Mammary epithelial cell (primary cell): ENCODE measurements around the gene NCBP1.

Experiments
- EZH2 ChIP-seq: IDR thresholded peaks from 2 replicates; pipeline ENCODE4 v1.6.1; 2012; ENCODE audit warnings: low read length, inconsistent platforms, borderline replicate concordance
- TF ChIP-seq, protein P1 (sequence below), 2 donors: IDR thresholded peaks in 1 of 2; conservative IDR thresholded peaks in 1 of 2; 2 replicates each; pipeline ENCODE4 v1.5.1; 2011 to 2012; ENCODE audit warnings: inconsistent platforms in 2 of 2, low read length in 2 of 2, mild to moderate bottlenecking in 2 of 2, control low read depth in 1 of 2, low read depth in 1 of 2; ENCODE audit not compliant: insufficient read depth in 1 of 2; ENCODE audit errors: extremely low read depth in 1 of 2

DNA sequence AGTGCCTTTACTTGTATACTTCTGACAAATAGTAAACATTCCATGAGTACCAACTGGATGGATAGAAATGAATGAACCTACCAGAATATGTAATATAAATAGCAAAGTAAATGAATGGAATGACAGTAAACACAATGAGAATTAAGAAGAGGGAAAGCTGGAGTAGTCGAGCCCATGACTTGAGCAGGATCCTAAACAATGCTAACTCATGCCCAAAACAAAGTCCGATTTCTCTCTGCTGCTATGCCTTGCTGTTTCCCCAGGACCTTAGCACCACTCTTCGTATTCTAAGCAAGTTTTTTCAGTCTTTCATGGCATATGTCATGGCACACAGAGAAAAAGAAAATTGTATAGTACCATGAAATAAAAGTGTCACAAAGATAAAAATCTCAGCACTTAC lies 61.8 kb downstream of the NCBP1 start:
- TF ChIP-seq, protein P1, sequence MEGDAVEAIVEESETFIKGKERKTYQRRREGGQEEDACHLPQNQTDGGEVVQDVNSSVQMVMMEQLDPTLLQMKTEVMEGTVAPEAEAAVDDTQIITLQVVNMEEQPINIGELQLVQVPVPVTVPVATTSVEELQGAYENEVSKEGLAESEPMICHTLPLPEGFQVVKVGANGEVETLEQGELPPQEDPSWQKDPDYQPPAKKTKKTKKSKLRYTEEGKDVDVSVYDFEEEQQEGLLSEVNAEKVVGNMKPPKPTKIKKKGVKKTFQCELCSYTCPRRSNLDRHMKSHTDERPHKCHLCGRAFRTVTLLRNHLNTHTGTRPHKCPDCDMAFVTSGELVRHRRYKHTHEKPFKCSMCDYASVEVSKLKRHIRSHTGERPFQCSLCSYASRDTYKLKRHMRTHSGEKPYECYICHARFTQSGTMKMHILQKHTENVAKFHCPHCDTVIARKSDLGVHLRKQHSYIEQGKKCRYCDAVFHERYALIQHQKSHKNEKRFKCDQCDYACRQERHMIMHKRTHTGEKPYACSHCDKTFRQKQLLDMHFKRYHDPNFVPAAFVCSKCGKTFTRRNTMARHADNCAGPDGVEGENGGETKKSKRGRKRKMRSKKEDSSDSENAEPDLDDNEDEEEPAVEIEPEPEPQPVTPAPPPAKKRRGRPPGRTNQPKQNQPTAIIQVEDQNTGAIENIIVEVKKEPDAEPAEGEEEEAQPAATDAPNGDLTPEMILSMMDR (conservative IDR thresholded peaks at IDR 0.05 in 1 of 2, IDR thresholded peaks at IDR 0.05 in 1 of 2; ENCODE audit: extremely low read depth in 1 of 2, insufficient read depth in 1 of 2, low read depth in 1 of 2, low read length in 2 of 2) = no peak
- TF ChIP-seq EZH2 = no peak
